ENCODE data around the gene ECT2. TPM values are rescaled to one million over a fixed set of nuclear protein-coding genes. Genes with fewer than 3 reads are reported as not detected.
"Not testable (repeated sequence)": the region's sequence is repeated elsewhere in the genome, so short reads cannot be mapped to it uniquely, and the experiment has no call there.

The ECT2 gene
- total RNA-seq, 4 donors from 2014 or later = 2.7 to 5.8 (median 3.7) TPM

DNA sequence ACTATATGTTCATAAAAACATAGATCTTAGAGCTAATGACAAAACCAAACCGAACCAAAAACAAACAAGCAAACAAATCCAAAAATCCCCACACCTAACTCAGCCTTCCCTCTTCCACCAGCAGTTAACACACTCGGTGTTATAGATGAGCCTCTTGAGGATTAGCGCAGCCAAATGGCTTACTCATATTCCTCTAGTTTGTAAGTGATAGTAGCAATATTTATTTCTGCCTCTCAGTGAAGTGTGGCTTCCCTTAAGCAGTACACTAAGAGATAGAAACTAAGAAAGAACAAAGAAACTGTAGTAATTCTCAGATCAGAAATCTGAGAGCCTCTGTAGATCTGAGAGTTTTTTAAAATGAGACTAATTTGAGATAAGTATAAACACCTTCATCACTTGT, 37.2 kb upstream of the ECT2 start:
- H3K9me3 ChIP-seq = no peaks in the 10 kb centered on the region
- H3K36me3 ChIP-seq = no peaks in the 10 kb centered on the region
- H3K4me1 ChIP-seq = peaks cover 16 to 24% of the 10 kb centered on the region in 2 donors
- in situ Hi-C loops (cut with MboI; ENCODE audit: low sequenced_read_pairs in 4 of 4) = loop anchor here in 1 of 4 donors (5.0 kb wide), 1 partner anchor 36 kb away; no protein-coding TSS in a partner anchor
- no peaks in the 10 kb centered on the region for H3K27me3 ChIP-seq
- H3K4me3 ChIP-seq = no peak overlapping the region
- H3K27ac ChIP-seq = no peak overlapping the region
- DNase-seq (no peak), ATAC-seq (no peak)
- TF ChIP-seq CTCF (IDR thresholded peaks at IDR 0.05 in 4 of 5, conservative IDR thresholded peaks at IDR 0.05 in 1 of 5) (no peak), POLR2A (IDR thresholded peaks at IDR 0.05) (no peak)
- intact Hi-C loops (cut with DNase I; ENCODE audit: low total_unique reads) = no loop called here

DNA sequence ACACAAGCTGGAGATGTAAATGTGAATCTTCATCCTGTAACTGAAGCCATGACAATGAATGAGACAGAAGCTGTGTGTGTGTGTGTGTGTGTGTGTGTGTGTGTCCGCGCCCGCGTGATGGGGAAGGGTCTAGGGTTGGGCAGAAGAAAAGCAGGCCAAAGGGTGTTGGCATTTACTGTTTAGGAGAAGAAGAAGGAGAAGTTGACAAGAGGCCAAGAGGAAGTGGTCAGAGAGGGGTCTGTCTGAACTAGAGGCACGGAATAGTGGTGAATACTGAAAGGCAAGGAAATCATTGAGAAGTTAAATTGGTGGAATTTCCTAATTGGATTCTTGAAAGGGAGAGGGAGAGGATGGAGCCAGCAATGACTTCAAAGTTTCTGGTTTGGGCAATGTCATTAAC, 34.0 kb upstream of the ECT2 start:
- no peak overlapping the region for H3K27ac ChIP-seq
- TF ChIP-seq CTCF (IDR thresholded peaks at IDR 0.05 in 4 of 5, conservative IDR thresholded peaks at IDR 0.05 in 1 of 5) (no peak), POLR2A (IDR thresholded peaks at IDR 0.05) (no peak)
- in situ Hi-C loops (cut with MboI; ENCODE audit: low sequenced_read_pairs in 4 of 4) = no loop called here
- H3K27me3 ChIP-seq = no peaks in the 10 kb centered on the region
- no peak for DNase-seq
- H3K36me3 ChIP-seq = no peaks in the 10 kb centered on the region
- intact Hi-C loops (cut with DNase I; ENCODE audit: low total_unique reads) = no loop called here
- no peak overlapping the region for H3K4me3 ChIP-seq
- H3K9me3 ChIP-seq = no peaks in the 10 kb centered on the region
- H3K4me1 ChIP-seq = peaks cover 0 to 3% of the 10 kb centered on the region in 2 donors
- peak in 1 of 2 donors; percentile 41 for ATAC-seq

DNA sequence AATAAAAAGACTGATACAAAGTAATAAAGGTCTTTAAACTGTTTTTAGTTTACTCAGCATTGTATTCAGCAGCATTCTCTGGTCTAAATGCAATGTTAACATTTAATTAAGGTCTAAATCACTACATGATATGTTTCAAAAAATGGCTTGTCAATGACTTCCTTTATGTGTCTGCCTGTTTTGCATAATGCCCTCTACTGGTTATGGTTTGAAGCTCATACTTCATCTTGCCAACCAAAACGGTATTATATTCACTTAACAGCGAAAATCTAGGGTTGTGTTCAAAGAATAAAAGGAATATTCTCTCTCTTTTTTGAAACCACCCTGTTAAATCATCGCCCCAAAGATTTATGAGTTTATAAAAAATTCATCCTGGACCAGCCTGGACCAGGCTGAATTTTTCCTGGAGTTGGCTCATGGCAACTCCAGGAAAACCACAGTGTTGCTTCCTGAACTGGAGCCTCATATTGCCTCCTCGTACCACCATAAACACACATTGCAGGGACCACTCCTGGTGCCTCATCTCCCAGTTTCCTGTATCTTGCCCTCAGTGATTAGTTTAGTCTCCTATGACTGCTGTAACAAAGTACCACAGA, 32.9 kb upstream of the ECT2 start:
- no peak for ATAC-seq
- no peak for DNase-seq
- TF ChIP-seq CTCF (IDR thresholded peaks at IDR 0.05 in 4 of 5, conservative IDR thresholded peaks at IDR 0.05 in 1 of 5) (no peak), POLR2A (IDR thresholded peaks at IDR 0.05) (no peak)
- Histone ChIP-seq H3K9me3 (no peaks in the 10 kb centered on the region), H3K4me1 (no peaks in the 10 kb centered on the region), H3K36me3 (no peaks in the 10 kb centered on the region), H3K27ac (no peak overlapping the region), H3K4me3 (no peak overlapping the region), H3K27me3 (no peaks in the 10 kb centered on the region)
- intact Hi-C loops (cut with DNase I; ENCODE audit: low total_unique reads) = no loop called here
- in situ Hi-C loops (cut with MboI; ENCODE audit: low sequenced_read_pairs in 4 of 4) = no loop called here

DNA sequence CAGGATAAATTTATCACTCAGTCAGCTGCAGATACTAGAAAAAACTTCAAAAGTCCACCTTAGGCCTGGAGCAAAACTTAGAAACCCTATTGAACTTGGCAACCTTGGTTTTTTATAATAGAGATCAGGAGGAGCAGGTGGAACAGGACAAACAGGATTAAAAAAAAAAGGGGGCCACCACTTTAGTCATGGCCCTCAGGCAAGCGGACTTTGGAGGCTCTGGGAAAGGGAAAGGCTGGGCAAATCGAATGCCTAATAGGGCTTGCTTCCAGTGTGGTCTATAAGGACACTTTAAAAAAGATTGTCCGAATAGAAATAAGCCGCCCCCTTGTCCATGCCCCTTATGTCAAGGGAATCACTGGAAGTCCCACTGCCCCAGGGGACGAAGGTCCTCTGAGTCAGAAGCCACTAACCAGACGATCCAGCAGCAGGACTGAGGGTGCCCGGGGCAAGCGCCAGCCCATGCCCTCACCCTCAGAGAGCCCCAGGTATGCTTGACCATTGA, 27.9 kb upstream of the ECT2 start:
- H3K4me3 ChIP-seq; H3K4me1 ChIP-seq; H3K27me3 ChIP-seq; H3K9me3 ChIP-seq; ATAC-seq; intact Hi-C loops (cut with DNase I; ENCODE audit: low total_unique reads); H3K36me3 ChIP-seq; DNase-seq; H3K27ac ChIP-seq; in situ Hi-C loops (cut with MboI; ENCODE audit: low sequenced_read_pairs in 4 of 4): not testable (repeated sequence)

- intact Hi-C loops (cut with DNase I; ENCODE audit: low total_unique reads) = no loop called here
- DNase-seq (no peak), ATAC-seq (no peak)
- H3K36me3 ChIP-seq = no peaks in the 10 kb centered on the region
- H3K9me3 ChIP-seq = no peaks in the 10 kb centered on the region
- H3K27ac ChIP-seq = no peak overlapping the region
- in situ Hi-C loops (cut with MboI; ENCODE audit: low sequenced_read_pairs in 4 of 4) = no loop called here
- no peaks in the 10 kb centered on the region for H3K27me3 ChIP-seq
- H3K4me1 ChIP-seq = no peaks in the 10 kb centered on the region
- no peak for TF ChIP-seq CTCF (IDR thresholded peaks at IDR 0.05 in 4 of 5, conservative IDR thresholded peaks at IDR 0.05 in 1 of 5)
- no peak for TF ChIP-seq POLR2A (IDR thresholded peaks at IDR 0.05)
- H3K4me3 ChIP-seq = no peak overlapping the region
These were observed 24.1 kb upstream of the ECT2 start for GRCh38 chr3:172726380-172726779.
